Stomach (tissue), 4 donors: ENCODE data around the gene NARS2.

Source experiments
- POLR2A ChIP-seq, 4 donors: fragments of 450-650 bp; IDR thresholded peaks; one replicate each; pipeline ENCODE4 v1.6.1; 2016; ENCODE audit warnings: antibody characterized with exemption in 4 of 4, control low read depth in 2 of 4, mild to moderate bottlenecking in 1 of 4, moderate library complexity in 1 of 4
- POLR2AphosphoS5 ChIP-seq, 3 donors: sonication (generic); formaldehyde crosslinking; IDR thresholded peaks; one replicate each; pipeline ENCODE4 v1.6.1; 2016; ENCODE audit warnings: antibody characterized with exemption in 3 of 3
- TF ChIP-seq, protein P1 (sequence below), 7 experiments: fragments of 450-650 bp in 4 of 7; fragments of 200-600 bp in 3 of 7; sonication (generic) in 3 of 7; IDR thresholded peaks; one replicate each; pipeline ENCODE4 v1.5.1; 2016 to 2019; ENCODE audit warnings: antibody characterized with exemption in 7 of 7, control low read depth in 2 of 7, mild to moderate bottlenecking in 1 of 7

DNA sequence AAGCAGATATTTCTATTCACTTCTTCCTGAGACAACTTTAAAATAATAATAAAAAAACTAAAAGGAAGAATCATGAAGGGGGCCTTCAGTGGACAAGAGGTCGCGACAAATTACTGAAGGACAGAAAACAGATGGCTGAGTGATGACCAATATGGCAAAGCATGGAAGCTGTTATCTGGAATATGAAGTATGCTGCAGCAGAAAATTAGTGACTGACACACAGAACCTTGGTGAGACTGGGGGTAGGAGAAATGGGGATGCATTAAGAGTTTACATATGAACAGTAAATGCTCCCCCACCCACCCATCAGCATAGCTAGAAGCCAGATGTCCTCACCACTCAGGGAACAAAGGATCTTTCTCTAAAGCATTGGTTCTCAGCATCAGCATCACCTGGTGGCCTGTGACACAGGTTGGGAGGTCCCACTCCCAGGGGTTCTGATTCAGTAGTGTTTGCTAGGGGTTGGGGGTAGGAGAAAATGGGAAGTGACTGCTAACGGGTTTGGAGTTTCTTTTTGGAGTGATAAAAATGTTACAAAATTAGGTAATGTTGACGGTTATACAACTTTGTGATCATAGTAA lies 59.7 kb downstream of the NARS2 start:
- TF ChIP-seq, protein P1, sequence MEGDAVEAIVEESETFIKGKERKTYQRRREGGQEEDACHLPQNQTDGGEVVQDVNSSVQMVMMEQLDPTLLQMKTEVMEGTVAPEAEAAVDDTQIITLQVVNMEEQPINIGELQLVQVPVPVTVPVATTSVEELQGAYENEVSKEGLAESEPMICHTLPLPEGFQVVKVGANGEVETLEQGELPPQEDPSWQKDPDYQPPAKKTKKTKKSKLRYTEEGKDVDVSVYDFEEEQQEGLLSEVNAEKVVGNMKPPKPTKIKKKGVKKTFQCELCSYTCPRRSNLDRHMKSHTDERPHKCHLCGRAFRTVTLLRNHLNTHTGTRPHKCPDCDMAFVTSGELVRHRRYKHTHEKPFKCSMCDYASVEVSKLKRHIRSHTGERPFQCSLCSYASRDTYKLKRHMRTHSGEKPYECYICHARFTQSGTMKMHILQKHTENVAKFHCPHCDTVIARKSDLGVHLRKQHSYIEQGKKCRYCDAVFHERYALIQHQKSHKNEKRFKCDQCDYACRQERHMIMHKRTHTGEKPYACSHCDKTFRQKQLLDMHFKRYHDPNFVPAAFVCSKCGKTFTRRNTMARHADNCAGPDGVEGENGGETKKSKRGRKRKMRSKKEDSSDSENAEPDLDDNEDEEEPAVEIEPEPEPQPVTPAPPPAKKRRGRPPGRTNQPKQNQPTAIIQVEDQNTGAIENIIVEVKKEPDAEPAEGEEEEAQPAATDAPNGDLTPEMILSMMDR (IDR thresholded peaks at IDR 0.05), result no peak
- TF ChIP-seq POLR2A (IDR thresholded peaks at IDR 0.05) (no peak), POLR2AphosphoS5 (IDR thresholded peaks at IDR 0.05) (no peak)
